Measurements from ENCODE around the gene VPS4A. TPM values are rescaled to one million over a fixed set of nuclear protein-coding genes. Genes with fewer than 3 reads are reported as not detected.
A peak's percentile ranks its signal among the peaks of the same experiment; 100 is the strongest.
"Not testable (repeated sequence)": the region's sequence is repeated elsewhere in the genome, so short reads cannot be mapped to it uniquely, and the experiment has no call there.

Gene VPS4A
- total and polyA plus RNA-seq, 8 donors, result 4.1 to 51.0 (median 31.0) TPM

- Histone ChIP-seq H3K27ac (peak overlapping the region in 2 of 5 donors; percentile 20 to 27), H3K4me3 (no peak overlapping the region), H3K36me3 (peaks cover 5 to 47% (median 42%) of the 10 kb centered on the region in 4 donors), H3K4me1 (peaks cover 0 to 12% (median 8%) of the 10 kb centered on the region in 4 donors), H3K27me3 (no peaks in the 10 kb centered on the region), H3K9me3 (no peaks in the 10 kb centered on the region)
- peak in 1 of 2 donors; percentile 87 for DNase-seq
- no peak for TF ChIP-seq POLR2A (IDR thresholded peaks at IDR 0.05)
- peak in 5 of 7 experiments; percentile 29 to 84 (median 45) for TF ChIP-seq CTCF (IDR thresholded peaks at IDR 0.05)
- intact Hi-C loops (cut with DNase I; ENCODE audit: low total_unique reads), result loop anchor here (5.0 kb wide), 1 partner anchor 135 kb away; no protein-coding TSS in a partner anchor
- WGBS, 5 donors, result 53 to 68% (median 58%) methylated on average over 13 of the region's 13 CpGs
Measured at GRCh38 chr16:69286941-69287713, 24.0 kb upstream of the VPS4A start.

GRCh38 chr16:69291657-69292056 is 19.5 kb upstream of the VPS4A start:
- H3K4me3 ChIP-seq; intact Hi-C loops (cut with DNase I; ENCODE audit: low total_unique reads); DNase-seq; H3K9me3 ChIP-seq; H3K27me3 ChIP-seq; H3K27ac ChIP-seq: not testable (repeated sequence)
- WGBS, 5 donors, result 89 to 96% (median 92%) methylated on average over 9 of the region's 9 CpGs
- peaks cover 0 to 10% (median 7%) of the 10 kb centered on the region in 4 donors for H3K4me1 ChIP-seq
- H3K36me3 ChIP-seq, result peaks cover 0 to 24% (median 15%) of the 10 kb centered on the region in 4 donors

- Histone ChIP-seq H3K27ac (no peak overlapping the region), H3K9me3 (no peaks in the 10 kb centered on the region), H3K4me3 (no peak overlapping the region), H3K36me3 (peaks cover 0 to 31% (median 24%) of the 10 kb centered on the region in 4 donors), H3K4me1 (no peaks in the 10 kb centered on the region), H3K27me3 (no peaks in the 10 kb centered on the region)
- intact Hi-C loops (cut with DNase I; ENCODE audit: low total_unique reads), result no loop called here
- no peak for TF ChIP-seq EP300 (IDR thresholded peaks at IDR 0.05)
- TF ChIP-seq POLR2AphosphoS5 (IDR thresholded peaks at IDR 0.05), result no peak
- no peak for TF ChIP-seq CTCF (IDR thresholded peaks at IDR 0.05)
- WGBS, 5 donors, result 81 to 91% (median 83%) methylated on average over 3 of the region's 3 CpGs
- DNase-seq, result no peak
Measured at GRCh38 chr16:69293401-69293800, 17.7 kb upstream of the VPS4A start.

GRCh38 chr16:69294051-69294450 is 17.1 kb upstream of the VPS4A start:
- H3K4me1 ChIP-seq, result no peaks in the 10 kb centered on the region
- H3K27ac ChIP-seq, result no peak overlapping the region
- no peaks in the 10 kb centered on the region for H3K9me3 ChIP-seq
- TF ChIP-seq POLR2AphosphoS5 (IDR thresholded peaks at IDR 0.05), result no peak
- 79 to 100% (median 97%) methylated on average over 1 of the region's 1 CpG for WGBS, 5 donors
- no peaks in the 10 kb centered on the region for H3K27me3 ChIP-seq
- H3K4me3 ChIP-seq, result no peak overlapping the region
- DNase-seq, result no peak
- peaks cover 0 to 38% (median 24%) of the 10 kb centered on the region in 4 donors for H3K36me3 ChIP-seq
- intact Hi-C loops (cut with DNase I; ENCODE audit: low total_unique reads), result no loop called here

- 95 to 98% (median 97%) methylated on average over 7 of the region's 7 CpGs for WGBS, 5 donors
- DNase-seq; intact Hi-C loops (cut with DNase I; ENCODE audit: low total_unique reads); H3K4me3 ChIP-seq; H3K27me3 ChIP-seq; H3K4me1 ChIP-seq; H3K27ac ChIP-seq; H3K9me3 ChIP-seq: not testable (repeated sequence)
- peaks cover 21 to 53% (median 41%) of the 10 kb centered on the region in 4 donors for H3K36me3 ChIP-seq
Measured at GRCh38 chr16:69296771-69297170, 14.4 kb upstream of the VPS4A start.

GRCh38 chr16:69298261-69298660 is 12.9 kb upstream of the VPS4A start:
- WGBS, 5 donors, result 97 to 100% (median 99%) methylated on average over 3 to 4 of the region's 4 CpGs
- no peaks in the 10 kb centered on the region for H3K4me1 ChIP-seq
- H3K36me3 ChIP-seq, result peaks cover 21 to 60% (median 51%) of the 10 kb centered on the region in 4 donors
- H3K27me3 ChIP-seq, result no peaks in the 10 kb centered on the region
- DNase-seq, result no peak
- H3K27ac ChIP-seq, result peak overlapping the region in 1 of 5 donors; percentile 42
- no peaks in the 10 kb centered on the region for H3K9me3 ChIP-seq
- intact Hi-C loops (cut with DNase I; ENCODE audit: low total_unique reads), result no loop called here
- H3K4me3 ChIP-seq, result no peak overlapping the region
- no peak for TF ChIP-seq EP300 (IDR thresholded peaks at IDR 0.05)
- no peak for TF ChIP-seq POLR2AphosphoS5 (IDR thresholded peaks at IDR 0.05)
- TF ChIP-seq CTCF (IDR thresholded peaks at IDR 0.05), result no peak
- no peak for TF ChIP-seq POLR2A (IDR thresholded peaks at IDR 0.05)

All from stomach (tissue), 9 donors.